ENCODE data around the gene PLCB3. TPM values are rescaled to one million over a fixed set of nuclear protein-coding genes. Genes with fewer than 3 reads are reported as not detected.

The PLCB3 gene
- total RNA-seq, 2 donors from 2014 or later: 13.6 to 14.4 TPM

DNA sequence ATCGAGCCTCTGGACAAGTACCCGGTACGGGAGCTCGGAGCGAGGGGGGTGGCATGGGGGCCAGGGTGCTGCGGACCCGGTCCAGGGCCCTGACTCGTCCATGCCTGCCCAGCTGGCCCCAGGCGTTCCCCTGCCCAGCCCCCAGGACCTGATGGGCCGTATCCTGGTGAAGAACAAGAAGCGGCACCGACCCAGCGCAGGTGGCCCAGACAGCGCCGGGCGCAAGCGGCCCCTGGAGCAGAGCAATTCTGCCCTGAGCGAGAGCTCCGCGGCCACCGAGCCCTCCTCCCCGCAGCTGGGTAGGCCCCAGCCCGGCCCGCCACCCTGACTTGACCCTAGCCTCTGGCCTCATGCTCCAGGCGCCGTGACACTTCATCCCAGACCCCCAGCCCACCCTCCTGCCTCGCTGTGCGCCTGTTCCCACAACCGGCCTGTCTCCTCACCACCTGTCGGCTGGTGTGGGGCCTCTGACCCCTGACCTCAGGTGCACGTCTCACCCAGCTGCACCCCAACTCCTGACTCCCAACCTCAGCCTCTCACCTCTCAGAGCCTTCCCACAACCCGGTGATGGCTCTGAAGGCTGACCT lies 7.7 kb downstream of the PLCB3 start:
- DNase-seq (no peak), ATAC-seq (no peak)
- intact Hi-C loops (cut with DNase I): no loop called here

DNA sequence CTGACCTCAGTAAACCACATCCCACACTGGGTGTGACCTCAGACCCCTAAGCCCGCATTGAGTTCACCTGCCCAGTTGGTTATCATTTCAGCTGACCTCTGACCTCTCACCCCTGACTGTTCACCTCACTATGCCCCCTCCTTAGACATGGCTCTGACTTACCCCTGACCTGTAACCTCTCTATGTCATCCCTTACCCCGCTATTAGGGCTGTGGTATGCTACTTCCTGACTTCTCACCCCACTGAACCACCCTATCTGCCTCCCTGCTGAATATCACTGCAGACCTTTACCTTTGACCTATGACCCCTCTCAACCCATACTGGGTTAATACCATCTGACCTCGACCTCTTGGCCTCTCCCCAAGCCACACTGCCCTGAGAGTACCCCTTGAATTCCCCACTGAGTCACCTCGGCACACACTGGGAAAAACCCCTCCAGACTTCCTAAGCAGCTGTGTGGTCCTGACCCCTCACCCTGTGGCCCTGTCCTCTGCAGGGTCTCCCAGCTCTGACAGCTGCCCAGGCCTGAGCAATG lies 8.3 kb downstream of the PLCB3 start:
- ATAC-seq (no peak), DNase-seq (no peak)
- intact Hi-C loops (cut with DNase I): no loop called here

GRCh38 chr11:64260147-64260708 lies 8.9 kb downstream of the PLCB3 start:
- DNase-seq: no peak
- ATAC-seq: no peak

DNA sequence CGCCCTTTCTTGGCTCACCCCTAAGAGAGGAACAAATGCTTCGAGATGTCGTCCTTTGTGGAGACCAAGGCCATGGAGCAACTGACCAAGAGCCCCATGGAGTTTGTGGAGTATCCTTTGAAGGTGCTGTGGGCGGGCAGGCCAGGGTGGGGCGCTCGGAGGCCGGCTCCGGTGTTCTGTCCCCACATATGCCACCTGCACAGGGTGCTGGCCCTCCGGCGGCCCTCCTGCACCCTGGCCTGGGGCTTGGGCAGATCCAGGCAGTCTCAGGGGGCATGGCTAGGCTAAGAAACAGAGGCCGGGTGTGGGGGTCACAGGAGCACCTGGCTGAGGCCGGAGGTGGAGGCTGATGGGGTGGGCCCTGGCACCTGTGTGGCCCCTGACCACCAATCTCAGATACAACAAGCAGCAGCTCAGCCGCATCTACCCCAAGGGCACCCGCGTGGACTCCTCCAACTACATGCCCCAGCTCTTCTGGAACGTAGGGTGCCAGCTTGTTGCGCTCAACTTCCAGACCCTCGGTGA lies 10.3 kb downstream of the PLCB3 start:
- DNase-seq: no peak
- no peak for ATAC-seq
- intact Hi-C loops (cut with DNase I): no loop called here

More at GRCh38 chr11:64260147-64260708, 8.9 kb downstream of the PLCB3 start:
- intact Hi-C loops (cut with DNase I): no loop called here

DNA sequence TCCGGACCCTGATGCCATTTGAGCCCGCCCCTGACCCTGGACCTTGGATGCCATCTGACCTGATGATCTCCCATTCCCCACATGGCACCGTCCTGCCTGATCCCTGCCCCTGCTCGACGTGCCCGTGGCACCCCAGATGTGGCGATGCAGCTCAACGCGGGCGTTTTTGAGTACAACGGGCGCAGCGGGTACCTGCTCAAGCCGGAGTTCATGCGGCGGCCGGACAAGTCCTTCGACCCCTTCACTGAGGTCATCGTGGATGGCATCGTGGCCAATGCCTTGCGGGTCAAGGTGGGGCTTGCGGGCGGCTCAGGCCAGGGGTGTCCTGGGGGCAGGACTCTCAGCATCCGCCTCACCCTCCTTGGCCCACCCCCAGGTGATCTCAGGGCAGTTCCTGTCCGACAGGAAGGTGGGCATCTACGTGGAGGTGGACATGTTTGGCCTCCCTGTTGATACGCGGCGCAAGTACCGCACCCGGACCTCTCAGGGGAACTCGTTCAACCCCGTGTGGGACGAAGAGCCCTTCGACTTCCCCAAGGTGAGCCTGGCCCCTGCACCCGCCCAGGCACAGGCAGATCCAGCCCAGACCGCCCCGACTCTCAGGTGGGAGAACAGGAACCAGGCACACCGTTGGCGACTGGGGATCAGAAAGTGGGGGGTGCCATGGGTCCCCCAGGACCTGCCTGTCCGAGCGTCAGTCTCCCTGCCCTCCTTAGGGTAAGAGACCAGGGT lies 11.1 kb downstream of the PLCB3 start:
- no peak for ATAC-seq
- intact Hi-C loops (cut with DNase I): no loop called here
- DNase-seq: no peak

- no peak for ATAC-seq
- no peak for DNase-seq
- intact Hi-C loops (cut with DNase I): no loop called here
Observed at GRCh38 chr11:64263021-64263946, 12.0 kb downstream of the PLCB3 start.

DNA sequence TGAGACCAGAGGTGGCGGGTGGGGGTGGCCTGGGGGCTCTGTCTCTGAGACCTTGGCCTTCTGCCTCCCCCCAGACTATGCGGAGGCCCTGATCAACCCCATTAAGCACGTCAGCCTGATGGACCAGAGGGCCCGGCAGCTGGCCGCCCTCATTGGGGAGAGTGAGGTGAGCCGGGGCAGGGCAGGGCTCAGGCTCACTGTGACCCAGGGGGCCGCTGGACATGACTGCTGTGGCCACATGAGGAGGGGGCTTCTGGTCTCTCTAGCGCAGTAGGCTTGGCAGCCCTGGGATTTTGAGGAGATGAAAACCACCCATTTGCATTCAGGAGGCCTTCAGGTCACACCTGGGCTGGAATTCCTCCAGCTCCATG lies 12.6 kb downstream of the PLCB3 start:
- intact Hi-C loops (cut with DNase I): no loop called here
- DNase-seq: no peak
- ATAC-seq: no peak

DNA sequence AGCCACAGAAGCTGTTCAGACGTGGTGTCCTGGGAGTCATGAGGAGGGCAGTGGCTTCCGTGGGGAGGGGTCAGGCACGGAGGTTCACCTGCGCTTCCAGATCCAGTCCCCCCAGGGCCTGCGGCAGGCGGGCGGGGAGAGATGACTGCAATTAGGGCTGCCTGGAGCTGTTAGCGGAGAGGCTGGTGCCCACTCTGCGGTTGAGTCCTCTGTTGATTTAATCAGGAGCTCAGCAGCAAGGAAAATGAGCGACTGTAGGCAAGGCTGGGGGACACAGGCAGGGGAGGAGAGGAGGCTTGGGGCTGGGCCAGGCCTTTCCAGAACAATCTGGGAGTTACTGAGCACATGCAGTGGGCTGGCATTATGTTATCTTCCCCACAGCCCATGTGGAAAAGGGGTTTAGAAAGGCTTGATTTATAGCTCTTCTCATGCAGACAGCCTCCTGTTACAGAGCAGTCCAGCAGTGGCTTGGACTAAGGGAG lies 13.1 kb downstream of the PLCB3 start:
- intact Hi-C loops (cut with DNase I): no loop called here
- no peak for ATAC-seq
- DNase-seq: no peak

DNA sequence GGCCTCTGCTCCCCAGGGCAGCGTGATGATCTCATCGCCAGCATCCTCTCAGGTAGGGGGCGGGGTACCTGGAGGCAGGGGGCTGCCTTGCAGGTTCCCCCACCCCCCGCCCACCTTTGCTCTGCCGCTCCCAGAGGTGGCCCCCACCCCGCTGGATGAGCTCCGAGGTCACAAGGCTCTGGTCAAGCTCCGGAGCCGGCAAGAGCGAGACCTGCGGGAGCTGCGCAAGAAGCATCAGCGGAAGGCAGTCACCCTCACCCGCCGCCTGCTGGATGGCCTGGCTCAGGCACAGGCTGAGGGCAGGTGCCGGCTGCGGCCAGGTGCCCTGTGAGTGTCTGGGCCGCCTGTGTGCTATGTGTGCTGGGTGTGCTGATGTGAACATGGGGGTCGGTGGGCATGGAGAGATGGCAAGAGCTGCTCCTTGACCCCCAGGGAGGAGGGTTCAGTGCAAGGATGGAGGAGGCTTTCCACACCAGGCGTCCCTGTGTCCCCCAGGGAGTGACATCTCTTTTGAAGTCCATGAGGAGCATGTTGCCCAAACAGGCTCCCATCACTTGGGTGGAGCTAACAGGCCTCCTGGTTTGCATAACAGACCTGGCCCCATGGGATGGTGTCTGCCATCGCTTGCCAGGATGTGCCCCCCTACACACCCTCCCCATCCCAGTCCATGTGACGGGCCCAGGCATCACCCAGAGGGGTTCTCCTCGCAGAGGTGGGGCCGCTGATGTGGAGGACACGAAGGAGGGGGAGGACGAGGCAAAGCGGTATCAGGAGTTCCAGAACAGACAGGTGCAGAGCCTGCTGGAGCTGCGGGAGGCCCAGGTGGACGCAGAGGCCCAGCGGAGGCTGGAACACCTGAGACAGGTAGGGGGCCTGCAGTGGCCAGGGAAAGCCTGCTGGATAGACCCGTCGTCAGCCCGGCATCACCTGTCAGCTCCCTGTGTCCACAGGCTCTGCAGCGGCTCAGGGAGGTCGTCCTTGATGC lies 14.1 kb downstream of the PLCB3 start:
- DNase-seq: no peak
- intact Hi-C loops (cut with DNase I): no loop called here
- ATAC-seq: no peak

DNA sequence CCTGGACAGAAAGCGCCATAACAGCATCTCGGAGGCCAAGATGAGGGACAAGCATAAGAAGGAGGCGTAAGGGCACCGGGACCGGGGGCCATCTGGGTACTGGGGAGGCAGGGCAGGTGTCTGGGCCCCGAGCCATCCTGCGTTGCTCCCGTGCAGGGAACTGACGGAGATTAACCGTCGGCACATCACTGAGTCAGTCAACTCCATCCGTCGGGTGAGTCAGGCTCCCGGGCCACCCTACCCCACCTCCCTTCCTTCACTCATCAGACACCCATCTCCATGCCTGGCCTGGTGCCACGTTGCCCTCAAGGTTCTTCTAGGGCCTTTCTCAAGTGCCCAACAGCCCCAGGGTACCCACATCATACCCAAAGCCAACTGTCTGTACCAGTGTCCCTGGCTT lies 15.0 kb downstream of the PLCB3 start:
- intact Hi-C loops (cut with DNase I): no loop called here
- DNase-seq (no peak), ATAC-seq (no peak)

- intact Hi-C loops (cut with DNase I): no loop called here
- DNase-seq (peak; percentile 64), ATAC-seq (no peak)
Observed at GRCh38 chr11:64267207-64267945, 16.0 kb downstream of the PLCB3 start.

- intact Hi-C loops (cut with DNase I): no loop called here
- ATAC-seq: peak; percentile 3 to 16
Observed at GRCh38 chr11:64268025-64268892, 16.9 kb downstream of the PLCB3 start.

DNA sequence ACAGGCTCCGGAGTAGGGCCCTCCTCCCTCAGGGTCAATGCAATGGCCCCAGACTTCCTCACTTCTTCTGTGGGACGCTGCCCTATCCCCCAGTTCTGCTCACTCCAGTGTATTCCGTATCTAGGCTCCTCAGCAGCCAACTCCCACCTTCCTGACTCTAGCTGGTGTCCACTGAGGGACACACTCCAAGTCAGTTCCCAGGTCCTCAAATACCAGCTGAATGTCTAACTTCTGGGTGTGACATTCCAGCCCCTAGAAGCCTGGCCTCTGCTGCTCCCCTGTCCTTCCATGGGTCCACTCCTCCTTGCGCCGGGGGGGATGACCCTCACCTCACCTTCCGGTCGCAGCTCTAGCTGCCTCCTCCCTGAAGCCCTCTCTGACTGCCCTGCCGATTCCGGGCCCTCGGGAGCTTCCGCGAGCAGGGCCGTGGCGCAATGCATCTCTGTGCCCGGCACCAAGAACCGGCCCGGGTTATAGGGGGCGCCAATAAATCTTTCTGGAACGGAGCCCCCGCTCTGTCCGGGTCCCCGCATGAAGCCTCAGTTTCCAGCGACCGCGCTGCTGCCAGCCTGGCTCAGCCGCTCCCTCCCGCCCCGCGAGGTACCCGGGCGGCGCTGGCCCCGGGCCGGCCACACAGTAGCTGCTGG lies 17.7 kb downstream of the PLCB3 start:
- DNase-seq (peak; percentile 81), ATAC-seq (peak; percentile 16 to 18)
- intact Hi-C loops (cut with DNase I): no loop called here

More at GRCh38 chr11:64268025-64268892, 16.9 kb downstream of the PLCB3 start:
- peak; percentile 90 for DNase-seq

DNA sequence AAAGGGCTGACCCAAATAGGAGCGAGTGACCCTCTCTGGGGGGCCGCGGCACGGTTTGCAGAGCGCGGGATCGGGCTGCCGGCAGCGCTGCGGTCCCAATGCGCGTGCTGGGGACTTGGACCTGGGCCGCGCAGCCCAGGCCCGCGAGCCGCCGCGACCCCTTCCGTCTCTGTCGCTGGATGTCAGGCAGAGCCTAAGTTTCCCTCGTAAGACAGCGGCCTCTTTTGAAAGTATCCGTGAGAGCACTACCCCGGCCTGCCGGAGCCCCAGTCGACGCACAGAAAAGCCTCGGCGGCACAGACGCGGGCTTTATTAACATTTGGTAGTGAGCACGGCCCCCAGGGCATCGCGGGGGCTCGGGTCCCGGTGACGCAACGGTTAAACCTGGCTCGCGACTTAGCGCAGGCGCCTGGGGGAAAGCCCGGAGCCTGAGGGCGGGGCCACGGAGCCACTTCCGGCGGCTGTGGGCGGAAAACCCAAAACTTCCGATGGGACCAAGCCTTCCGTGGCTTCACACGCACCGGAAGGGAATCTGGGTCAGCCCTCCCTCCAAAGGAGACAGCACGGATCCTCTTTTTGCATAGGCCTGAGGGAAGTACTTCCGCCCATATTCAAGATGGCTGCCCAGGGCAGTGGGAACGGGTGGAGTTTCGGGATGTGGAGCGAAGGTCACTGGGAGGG lies 18.4 kb downstream of the PLCB3 start:
- intact Hi-C loops (cut with DNase I): loop anchor here in 1 of 2 donors (1.0 kb wide), 1 partner anchor 16 kb away; the partner anchor contains the start of gene GPR137
- DNase-seq (peak; percentile 98), ATAC-seq (peak; percentile 85 to 89)
